Measurements from ENCODE around the gene TGFBR3. TPM values are rescaled to one million over a fixed set of nuclear protein-coding genes. Genes with fewer than 3 reads are reported as not detected.

TGFBR3 gene
- total RNA-seq, 1 donor from 2014 or later, result 2.5 TPM

DNA sequence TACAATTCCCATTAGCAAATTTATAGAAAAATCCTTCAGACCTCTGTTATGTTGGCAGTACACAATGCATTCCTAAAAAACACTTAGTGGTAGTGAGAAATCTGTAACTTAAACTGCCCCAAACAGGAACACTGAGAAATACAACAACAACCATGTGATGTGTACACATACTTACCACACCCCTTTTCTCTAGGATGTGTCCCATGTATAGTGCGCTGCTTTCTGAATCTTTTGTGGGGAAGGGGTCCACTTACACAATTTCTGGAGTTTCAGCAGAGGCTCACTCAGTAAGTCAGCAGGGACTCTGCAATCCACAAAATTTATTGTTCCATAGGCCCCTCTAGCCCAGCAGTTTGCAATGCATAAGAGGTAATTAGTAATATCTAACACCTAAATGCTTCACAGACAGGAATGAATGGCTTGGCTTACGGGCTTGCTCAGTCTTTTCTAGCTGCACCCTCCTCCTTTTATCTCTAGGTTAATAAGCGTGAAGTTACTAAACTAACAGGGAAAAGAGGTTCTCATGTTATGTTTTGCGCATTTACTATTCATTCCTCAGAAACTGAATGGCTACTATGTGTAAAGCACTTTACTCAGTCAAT, 115.2 kb downstream of the TGFBR3 start:
- H3K36me3 ChIP-seq (ENCODE audit: insufficient read depth, low read length), result no peaks in the 10 kb centered on the region
- Mint-ChIP-seq H3K27me3 (ENCODE audit: low read depth, unreplicated experiment) (peaks cover 2% of the 10 kb centered on the region), H3K9me3 (ENCODE audit: unreplicated experiment) (no peaks in the 10 kb centered on the region), H3K27ac (ENCODE audit: unreplicated experiment) (no peak overlapping the region), H3K4me1 (ENCODE audit: low read depth, unreplicated experiment) (peaks cover 14% of the 10 kb centered on the region), H3K4me3 (ENCODE audit: unreplicated experiment) (no peak overlapping the region), H3K36me3 (ENCODE audit: low read depth, unreplicated experiment) (no peaks in the 10 kb centered on the region)
- H3K27ac ChIP-seq (ENCODE audit: low read depth, low read length), result no peak overlapping the region
- H3K27me3 ChIP-seq (ENCODE audit: insufficient read depth, low read length), result no peaks in the 10 kb centered on the region
- H3K4me3 ChIP-seq (ENCODE audit: insufficient read depth, low read depth, low read length), result no peak overlapping the region
- H3K9ac ChIP-seq (ENCODE audit: low read length), result no peak overlapping the region
- no peaks in the 10 kb centered on the region for H3K9me3 ChIP-seq (ENCODE audit: insufficient read depth, low read depth, low read length)
- FAIRE-seq (no peak), DNase-seq (ENCODE audit: low read depth) (no peak)
- TF ChIP-seq EZH2 (IDR thresholded peaks at IDR 0.05; ENCODE audit: insufficient read depth, low read length), result no peak
- TF ChIP-seq, protein P1, sequence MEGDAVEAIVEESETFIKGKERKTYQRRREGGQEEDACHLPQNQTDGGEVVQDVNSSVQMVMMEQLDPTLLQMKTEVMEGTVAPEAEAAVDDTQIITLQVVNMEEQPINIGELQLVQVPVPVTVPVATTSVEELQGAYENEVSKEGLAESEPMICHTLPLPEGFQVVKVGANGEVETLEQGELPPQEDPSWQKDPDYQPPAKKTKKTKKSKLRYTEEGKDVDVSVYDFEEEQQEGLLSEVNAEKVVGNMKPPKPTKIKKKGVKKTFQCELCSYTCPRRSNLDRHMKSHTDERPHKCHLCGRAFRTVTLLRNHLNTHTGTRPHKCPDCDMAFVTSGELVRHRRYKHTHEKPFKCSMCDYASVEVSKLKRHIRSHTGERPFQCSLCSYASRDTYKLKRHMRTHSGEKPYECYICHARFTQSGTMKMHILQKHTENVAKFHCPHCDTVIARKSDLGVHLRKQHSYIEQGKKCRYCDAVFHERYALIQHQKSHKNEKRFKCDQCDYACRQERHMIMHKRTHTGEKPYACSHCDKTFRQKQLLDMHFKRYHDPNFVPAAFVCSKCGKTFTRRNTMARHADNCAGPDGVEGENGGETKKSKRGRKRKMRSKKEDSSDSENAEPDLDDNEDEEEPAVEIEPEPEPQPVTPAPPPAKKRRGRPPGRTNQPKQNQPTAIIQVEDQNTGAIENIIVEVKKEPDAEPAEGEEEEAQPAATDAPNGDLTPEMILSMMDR (IDR thresholded peaks at IDR 0.05; ENCODE audit: insufficient read depth, low read depth, low read length), result no peak
- H4K20me1 ChIP-seq (ENCODE audit: insufficient read depth, low read length), result no peaks in the 10 kb centered on the region
- no peak overlapping the region for H2AFZ ChIP-seq (ENCODE audit: low read depth, low read length)
- no peak overlapping the region for H3K4me2 ChIP-seq (ENCODE audit: low read length)
- H3K79me2 ChIP-seq (ENCODE audit: insufficient read depth, low read length), result no peaks in the 10 kb centered on the region
- H3K4me1 ChIP-seq (ENCODE audit: insufficient read depth, low read length), result peaks cover 5% of the 10 kb centered on the region

DNA sequence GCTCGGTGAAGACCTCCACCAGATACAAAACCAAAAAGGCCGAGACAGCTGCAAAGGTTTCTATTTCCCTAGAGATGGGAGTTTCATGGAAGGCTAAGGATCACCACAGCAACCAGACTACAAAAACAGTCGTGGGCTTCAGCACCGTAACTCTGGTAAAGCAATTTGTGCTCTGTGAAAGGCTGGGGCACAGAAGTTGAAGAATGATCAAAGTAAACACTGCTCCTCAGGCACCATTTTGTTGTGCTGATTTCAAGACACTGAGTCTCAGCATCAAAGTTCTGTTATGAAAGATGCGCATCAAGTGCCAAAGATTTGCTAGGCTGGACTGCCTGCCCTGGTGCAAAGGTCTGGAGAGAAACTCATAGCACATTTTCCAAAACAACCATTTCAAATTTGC, 116.2 kb downstream of the TGFBR3 start:
- Mint-ChIP-seq H3K9me3 (ENCODE audit: unreplicated experiment) (no peaks in the 10 kb centered on the region), H3K4me3 (ENCODE audit: unreplicated experiment) (no peak overlapping the region), H3K27me3 (ENCODE audit: low read depth, unreplicated experiment) (peaks cover 2% of the 10 kb centered on the region), H3K27ac (ENCODE audit: unreplicated experiment) (no peak overlapping the region), H3K4me1 (ENCODE audit: low read depth, unreplicated experiment) (peaks cover 14% of the 10 kb centered on the region), H3K36me3 (ENCODE audit: low read depth, unreplicated experiment) (no peaks in the 10 kb centered on the region)
- Histone ChIP-seq H4K20me1 (ENCODE audit: insufficient read depth, low read length) (no peaks in the 10 kb centered on the region), H3K4me3 (ENCODE audit: insufficient read depth, low read depth, low read length) (no peak overlapping the region), H3K4me2 (ENCODE audit: low read length) (no peak overlapping the region), H3K9me3 (ENCODE audit: insufficient read depth, low read depth, low read length) (no peaks in the 10 kb centered on the region), H3K79me2 (ENCODE audit: insufficient read depth, low read length) (no peaks in the 10 kb centered on the region), H3K9ac (ENCODE audit: low read length) (no peak overlapping the region), H3K27ac (ENCODE audit: low read depth, low read length) (no peak overlapping the region), H3K27me3 (ENCODE audit: insufficient read depth, low read length) (no peaks in the 10 kb centered on the region), H2AFZ (ENCODE audit: low read depth, low read length) (no peak overlapping the region), H3K36me3 (ENCODE audit: insufficient read depth, low read length) (no peaks in the 10 kb centered on the region), H3K4me1 (ENCODE audit: insufficient read depth, low read length) (peaks cover 5% of the 10 kb centered on the region)
- TF ChIP-seq, protein P1 (IDR thresholded peaks at IDR 0.05; ENCODE audit: insufficient read depth, low read depth, low read length), result no peak
- no peak for TF ChIP-seq EZH2 (IDR thresholded peaks at IDR 0.05; ENCODE audit: insufficient read depth, low read length)
- FAIRE-seq (no peak), DNase-seq (ENCODE audit: low read depth) (no peak)

All from astrocyte (in vitro differentiated cells and primary cell).